LNCaP clone FGC (cell line): ENCODE data around the gene HMG20A.
"Not testable (repeated sequence)": the region's sequence is repeated elsewhere in the genome, so short reads cannot be mapped to it uniquely, and the experiment has no call there.

ENCODE experiments used
- DNase-seq: peaks from one replicate; pipeline ENCODE4 v3.0.0-alpha.2; 2011; ENCODE audit warnings: low read depth
- H3K4me3 ChIP-seq: 2 replicates; pipeline ENCODE4 v1.5.1; 2011; ENCODE audit warnings: mild to moderate bottlenecking, low read depth, low read length, control low read depth
- TF ChIP-seq, protein P1 (sequence below): IDR thresholded peaks from 2 replicates; pipeline ENCODE4 v1.5.1; 2012; ENCODE audit warnings: mild to moderate bottlenecking; ENCODE audit not compliant: control insufficient read depth, insufficient read depth; ENCODE audit errors: extremely low read depth

Gene HMG20A

DNA sequence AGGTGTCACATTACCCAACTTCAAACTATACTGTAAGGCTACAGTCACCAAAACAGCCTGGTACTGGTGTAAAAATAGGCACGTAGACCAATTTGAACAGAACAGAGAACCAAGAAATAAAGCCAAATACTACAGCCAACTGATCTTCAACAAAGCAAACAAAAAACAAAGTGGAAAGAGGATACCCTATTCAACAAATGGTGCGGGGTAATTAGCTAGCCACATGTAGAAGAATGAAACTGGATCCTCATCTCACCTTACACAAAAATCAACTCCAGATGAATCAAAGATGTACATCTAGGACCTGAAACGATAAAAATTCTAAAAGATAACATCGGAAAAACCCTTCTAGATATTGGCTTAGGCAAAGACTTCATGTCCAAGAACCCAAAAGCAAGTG lies 13.8 kb upstream of the HMG20A start:
- H3K4me3 ChIP-seq = no peak overlapping the region
- TF ChIP-seq, protein P1, sequence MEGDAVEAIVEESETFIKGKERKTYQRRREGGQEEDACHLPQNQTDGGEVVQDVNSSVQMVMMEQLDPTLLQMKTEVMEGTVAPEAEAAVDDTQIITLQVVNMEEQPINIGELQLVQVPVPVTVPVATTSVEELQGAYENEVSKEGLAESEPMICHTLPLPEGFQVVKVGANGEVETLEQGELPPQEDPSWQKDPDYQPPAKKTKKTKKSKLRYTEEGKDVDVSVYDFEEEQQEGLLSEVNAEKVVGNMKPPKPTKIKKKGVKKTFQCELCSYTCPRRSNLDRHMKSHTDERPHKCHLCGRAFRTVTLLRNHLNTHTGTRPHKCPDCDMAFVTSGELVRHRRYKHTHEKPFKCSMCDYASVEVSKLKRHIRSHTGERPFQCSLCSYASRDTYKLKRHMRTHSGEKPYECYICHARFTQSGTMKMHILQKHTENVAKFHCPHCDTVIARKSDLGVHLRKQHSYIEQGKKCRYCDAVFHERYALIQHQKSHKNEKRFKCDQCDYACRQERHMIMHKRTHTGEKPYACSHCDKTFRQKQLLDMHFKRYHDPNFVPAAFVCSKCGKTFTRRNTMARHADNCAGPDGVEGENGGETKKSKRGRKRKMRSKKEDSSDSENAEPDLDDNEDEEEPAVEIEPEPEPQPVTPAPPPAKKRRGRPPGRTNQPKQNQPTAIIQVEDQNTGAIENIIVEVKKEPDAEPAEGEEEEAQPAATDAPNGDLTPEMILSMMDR = no peak
- DNase-seq = no peak

GRCh38 chr15:77409259-77410156 lies 11.2 kb upstream of the HMG20A start:
- TF ChIP-seq, protein P1 = no peak
- DNase-seq = no peak
- no peak overlapping the region for H3K4me3 ChIP-seq

- not testable (repeated sequence) for DNase-seq, H3K4me3 ChIP-seq
Observed at GRCh38 chr15:77410157-77410500, 10.6 kb upstream of the HMG20A start.

DNA sequence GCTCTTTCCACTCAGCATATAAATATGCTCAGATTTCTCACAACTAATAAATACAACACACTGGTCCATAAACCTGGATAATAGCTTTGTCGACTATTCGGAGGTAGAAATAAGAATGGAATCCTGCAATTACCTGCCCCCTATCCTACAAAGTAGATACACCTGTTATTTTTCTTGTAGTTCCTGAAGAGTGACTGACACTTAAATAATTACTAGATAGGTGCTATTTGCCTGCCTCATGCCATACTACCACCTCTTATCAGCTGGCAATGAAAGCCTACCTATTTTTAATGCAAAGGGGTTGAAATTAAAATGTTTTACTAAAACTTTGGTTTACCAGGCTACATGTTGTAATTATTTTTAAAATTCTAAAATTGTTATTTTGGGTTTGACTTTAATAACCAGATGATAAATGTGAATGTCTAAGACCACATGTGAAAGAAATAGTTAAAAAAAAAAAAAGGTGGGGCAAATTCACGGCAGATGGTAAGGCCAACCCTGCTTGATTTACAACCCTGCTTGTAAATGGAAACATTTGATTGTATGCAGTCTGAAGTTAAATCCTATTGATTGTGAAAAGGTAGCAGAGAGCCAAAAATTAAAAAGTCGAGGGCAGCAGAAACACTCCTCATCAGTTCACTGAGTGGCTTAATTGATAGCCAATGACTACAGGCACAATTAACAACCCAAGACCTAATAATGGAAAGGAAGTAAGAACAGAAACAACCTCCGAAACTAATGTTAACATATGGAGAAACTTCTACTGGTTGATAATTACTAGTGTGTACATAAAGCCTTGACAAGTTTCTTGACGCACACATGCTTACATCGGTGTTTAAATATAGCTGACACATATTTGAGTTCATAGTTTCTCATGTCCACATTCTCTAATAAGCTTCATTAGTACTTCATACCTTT lies 9.7 kb upstream of the HMG20A start:
- no peak for DNase-seq
- TF ChIP-seq, protein P1 = no peak
- H3K4me3 ChIP-seq = no peak overlapping the region

- TF ChIP-seq, protein P1 = no peak
- no peak overlapping the region for H3K4me3 ChIP-seq
- DNase-seq = no peak
Observed at GRCh38 chr15:77411619-77411976, 9.1 kb upstream of the HMG20A start.

DNA sequence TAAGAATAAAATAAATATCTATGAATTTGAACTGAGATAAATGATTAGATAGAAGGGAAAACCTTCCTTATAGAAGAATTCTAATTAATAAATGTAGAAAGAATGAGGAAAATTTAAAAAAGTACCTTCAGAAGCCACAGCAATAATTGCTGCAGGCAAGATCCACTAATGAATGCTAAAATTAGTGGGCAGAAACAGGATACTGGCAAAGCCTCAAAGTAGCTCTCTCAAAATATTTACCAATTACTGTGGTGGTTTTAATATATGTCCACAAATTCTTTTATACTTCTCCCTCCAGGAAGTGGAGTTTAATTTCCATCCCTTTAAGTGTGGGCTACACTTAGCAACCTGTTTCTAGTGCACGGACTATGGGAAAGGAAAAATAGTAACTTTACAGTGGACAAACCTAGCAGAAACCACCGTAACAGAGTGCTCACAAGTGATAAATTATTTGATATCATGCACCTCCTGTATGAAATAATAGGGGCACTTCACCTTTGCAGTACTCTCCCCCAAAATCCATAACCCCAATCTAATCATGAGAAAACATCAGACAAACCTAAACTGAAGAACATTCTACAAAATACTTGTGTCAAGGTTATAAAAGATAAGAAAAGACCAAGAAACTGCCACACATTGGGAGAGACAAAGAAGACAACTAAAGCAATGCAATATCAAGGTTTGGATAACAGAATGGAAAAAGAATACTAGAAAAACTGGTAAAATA lies 7.6 kb upstream of the HMG20A start:
- no peak overlapping the region for H3K4me3 ChIP-seq
- no peak for DNase-seq
- TF ChIP-seq, protein P1 = no peak
